GM13976 (cell line): ENCODE measurements around the gene TAF10.

Source experiments
- DNase-seq: peaks from one replicate; pipeline ENCODE4 v3.0.0; 2012; ENCODE audit warnings: low spot score
- CTCF ChIP-seq: IDR thresholded peaks from 2 replicates; pipeline ENCODE4 v1.5.1; 2012; ENCODE audit warnings: borderline replicate concordance, mild to moderate bottlenecking; ENCODE audit not compliant: insufficient read depth; ENCODE audit errors: extremely low read depth, missing control alignments, control extremely low read depth
- in situ Hi-C: fragments of 300-500 bp; cut with MboI; formaldehyde crosslinking; loops from one replicate; pipeline ENCODE4 v1.12.0; 2022; ENCODE audit warnings: low sequenced_read_pairs, mixed read lengths, inconsistent platforms; ENCODE audit not compliant: unreplicated experiment

Gene TAF10

DNA sequence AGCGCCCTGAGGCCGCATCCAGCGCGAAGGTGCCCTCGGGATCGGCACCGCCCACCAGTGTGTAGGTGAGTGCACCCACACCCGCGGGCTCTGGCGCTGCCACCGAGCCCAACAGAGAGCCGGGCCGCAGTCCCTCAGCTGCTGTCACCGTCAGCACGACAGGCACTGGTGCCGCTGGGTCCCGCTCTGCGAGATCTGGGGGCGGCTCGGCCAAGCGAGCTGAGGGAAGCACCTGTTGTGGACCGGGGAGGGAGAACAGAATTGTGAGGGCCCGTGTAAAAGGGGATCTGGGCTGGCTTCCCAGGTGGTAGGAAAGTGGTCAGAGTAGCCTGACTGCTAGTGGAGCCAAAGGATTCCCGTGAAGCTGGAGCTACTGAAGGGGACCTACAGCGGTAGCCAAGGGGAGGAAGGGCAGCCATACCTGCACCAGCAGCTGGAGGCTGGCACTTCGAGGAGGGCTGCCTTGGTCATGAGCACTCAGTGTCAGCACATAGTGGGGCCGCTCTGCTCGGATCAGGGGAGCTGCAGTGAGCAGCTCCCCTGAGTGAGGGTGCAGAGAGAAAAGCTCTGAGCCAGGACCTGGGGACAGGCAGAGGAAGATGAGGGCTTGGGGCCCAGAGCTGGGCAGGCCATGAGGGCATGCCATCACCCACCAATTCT lies 18.7 kb upstream of the TAF10 start:
- TF ChIP-seq CTCF, result no peak
- in situ Hi-C loops, result no loop called here
- no peak for DNase-seq

GRCh38 chr11:6629892-6630631 lies 18.0 kb upstream of the TAF10 start:
- in situ Hi-C loops, result no loop called here
- no peak for TF ChIP-seq CTCF
- DNase-seq, result no peak

GRCh38 chr11:6629573-6629891 lies 17.5 kb upstream of the TAF10 start:
- in situ Hi-C loops, result no loop called here
- no peak for TF ChIP-seq CTCF
- no peak for DNase-seq

- in situ Hi-C loops, result no loop called here
- no peak for DNase-seq
- no peak for TF ChIP-seq CTCF
These were observed 16.5 kb upstream of the TAF10 start for GRCh38 chr11:6628526-6628925.

DNA sequence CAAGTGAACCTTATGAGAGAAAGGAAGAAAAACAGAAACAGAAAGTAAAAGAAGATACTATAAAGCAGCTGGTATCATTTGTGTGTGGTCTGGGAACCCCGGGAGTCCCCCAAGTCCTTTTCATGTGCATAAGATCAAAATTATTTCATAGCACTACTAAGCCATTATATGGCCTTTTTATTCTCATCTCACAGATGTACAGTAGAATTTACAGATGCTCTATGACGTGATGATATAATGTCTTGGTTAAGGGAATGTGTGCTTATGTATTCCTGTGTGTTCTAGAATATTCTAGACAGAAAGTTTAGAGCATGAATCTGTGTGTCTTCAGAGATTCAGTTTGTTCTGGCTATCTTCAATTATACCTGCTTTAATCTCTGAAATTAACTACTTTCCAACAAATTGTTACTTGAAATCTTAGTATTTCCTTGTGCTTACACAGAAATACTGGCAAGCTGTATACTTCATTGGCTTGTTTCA lies 15.8 kb upstream of the TAF10 start:
- no peak for TF ChIP-seq CTCF
- DNase-seq, result peak; percentile 78
- in situ Hi-C loops, result no loop called here

DNA sequence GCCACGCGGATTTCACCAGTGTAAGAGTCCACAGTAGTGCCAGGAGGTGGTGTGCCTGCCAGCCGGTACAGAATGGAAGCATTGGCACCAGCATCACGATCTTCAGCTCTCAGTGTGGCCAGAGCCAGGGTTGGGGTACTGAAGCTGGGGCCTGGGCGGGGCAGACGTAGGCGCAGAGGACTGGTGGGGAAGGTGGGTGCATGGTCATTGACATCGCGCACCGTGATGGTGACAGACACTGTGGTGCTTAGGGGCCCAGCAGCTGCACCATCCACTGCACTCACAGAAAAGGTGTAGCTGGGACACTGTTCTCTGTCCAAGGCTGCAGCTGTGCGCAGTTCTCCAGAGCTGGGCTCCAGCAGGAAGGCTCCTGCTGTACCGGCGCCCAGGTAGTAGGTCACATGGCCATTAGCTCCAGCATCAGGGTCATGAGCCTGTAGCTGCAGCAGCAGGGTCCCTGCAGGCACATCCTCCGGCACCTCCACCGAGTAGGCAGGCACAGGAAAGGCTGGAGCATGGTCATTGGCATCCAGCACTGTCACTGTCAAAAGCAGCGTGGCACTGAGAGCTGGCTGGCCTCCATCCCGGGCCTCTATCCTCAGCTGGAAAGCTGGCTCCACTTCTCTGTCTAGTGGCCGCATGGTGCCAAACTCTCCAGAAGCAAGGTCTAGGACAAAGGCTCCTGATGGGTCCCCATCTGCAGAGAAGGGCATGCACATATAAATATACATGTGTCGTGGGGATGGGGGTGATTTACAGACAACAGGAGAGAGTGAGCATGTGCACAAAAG lies 15.2 kb upstream of the TAF10 start:
- in situ Hi-C loops, result no loop called here
- no peak for DNase-seq
- TF ChIP-seq CTCF, result no peak
